Measurements from ENCODE around the gene ENOX1. TPM values are rescaled to one million over a fixed set of nuclear protein-coding genes. Genes with fewer than 3 reads are reported as not detected.

ENOX1 gene
- polyA plus RNA-seq, 2 of the 4 experiments (the other 2 are of a cell fraction) = 0.28 to 0.41 TPM

DNA sequence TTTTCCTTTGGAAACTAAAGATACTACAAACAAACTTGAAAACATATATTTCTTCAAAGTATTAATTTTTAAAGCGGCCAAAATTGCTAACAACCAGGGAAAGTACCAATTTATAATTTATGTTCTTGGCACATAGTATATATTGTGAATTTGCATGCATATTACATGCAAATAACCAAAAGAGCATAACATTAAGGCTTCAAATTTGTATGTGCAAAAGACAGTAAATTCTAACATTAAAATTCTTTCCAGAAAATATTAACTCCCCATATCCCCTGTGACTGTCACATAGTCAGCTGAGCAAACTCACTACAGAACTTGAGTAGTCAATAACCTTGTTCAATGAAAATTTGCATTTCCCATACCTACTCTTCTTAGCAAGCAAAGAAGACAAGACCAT is 133.4 kb downstream of the ENOX1 start:
- CTCF ChIA-PET = no interaction called here
- no peak overlapping the region for H3K27ac ChIP-seq
- no peak for TF ChIP-seq RARB (CRISPR knock-in tag; IDR thresholded peaks at IDR 0.05)
- TF ChIP-seq, protein P1, sequence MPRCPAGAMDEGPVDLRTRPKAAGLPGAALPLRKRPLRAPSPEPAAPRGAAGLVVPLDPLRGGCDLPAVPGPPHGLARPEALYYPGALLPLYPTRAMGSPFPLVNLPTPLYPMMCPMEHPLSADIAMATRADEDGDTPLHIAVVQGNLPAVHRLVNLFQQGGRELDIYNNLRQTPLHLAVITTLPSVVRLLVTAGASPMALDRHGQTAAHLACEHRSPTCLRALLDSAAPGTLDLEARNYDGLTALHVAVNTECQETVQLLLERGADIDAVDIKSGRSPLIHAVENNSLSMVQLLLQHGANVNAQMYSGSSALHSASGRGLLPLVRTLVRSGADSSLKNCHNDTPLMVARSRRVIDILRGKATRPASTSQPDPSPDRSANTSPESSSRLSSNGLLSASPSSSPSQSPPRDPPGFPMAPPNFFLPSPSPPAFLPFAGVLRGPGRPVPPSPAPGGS (IDR thresholded peaks at IDR 0.05) = no peak
- no peak for TF ChIP-seq JUNB (IDR thresholded peaks at IDR 0.05)
- no peak for TF ChIP-seq HEYL (CRISPR knock-in tag; IDR thresholded peaks at IDR 0.05)
- TF ChIP-seq, protein P2, sequence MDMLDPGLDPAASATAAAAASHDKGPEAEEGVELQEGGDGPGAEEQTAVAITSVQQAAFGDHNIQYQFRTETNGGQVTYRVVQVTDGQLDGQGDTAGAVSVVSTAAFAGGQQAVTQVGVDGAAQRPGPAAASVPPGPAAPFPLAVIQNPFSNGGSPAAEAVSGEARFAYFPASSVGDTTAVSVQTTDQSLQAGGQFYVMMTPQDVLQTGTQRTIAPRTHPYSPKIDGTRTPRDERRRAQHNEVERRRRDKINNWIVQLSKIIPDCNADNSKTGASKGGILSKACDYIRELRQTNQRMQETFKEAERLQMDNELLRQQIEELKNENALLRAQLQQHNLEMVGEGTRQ (IDR thresholded peaks at IDR 0.05) = no peak
- no peak for TF ChIP-seq JUN (IDR thresholded peaks at IDR 0.05)
- H3K4me2 ChIP-seq = no peak overlapping the region
- ATAC-seq (no peak), DNase-seq (ENCODE audit: low read depth in 1 of 2, low spot score in 1 of 2) (no peak), FAIRE-seq (no peak)
- H3K4me1 ChIP-seq = no peaks in the 10 kb centered on the region
- no peaks in the 10 kb centered on the region for H3K9me3 ChIP-seq
- POLR2A ChIA-PET = no interaction called here
- 43% methylated on average over 1 of the region's 1 CpG for WGBS (ENCODE audit: missing lambda C conversion rate)
- H3K4me3 ChIP-seq = no peak overlapping the region

GRCh38 chr13:43652760-43653159 is 134.0 kb downstream of the ENOX1 start:
- FAIRE-seq = no peak
- 72% methylated on average over 3 of the region's 3 CpGs for WGBS (ENCODE audit: missing lambda C conversion rate)
- TF ChIP-seq RARB (CRISPR knock-in tag; IDR thresholded peaks at IDR 0.05) = no peak
- no peak overlapping the region for H3K4me2 ChIP-seq
- ChIA-PET POLR2A (no interaction called here), CTCF (no interaction called here)
- no peaks in the 10 kb centered on the region for H3K4me1 ChIP-seq
- H3K9me3 ChIP-seq = no peaks in the 10 kb centered on the region
- no peak overlapping the region for H3K4me3 ChIP-seq
- no peak for DNase-seq (ENCODE audit: low read depth in 1 of 2, low spot score in 1 of 2)
- H3K27ac ChIP-seq = no peak overlapping the region
- ATAC-seq = no peak

- Histone ChIP-seq H3K9me3 (no peaks in the 10 kb centered on the region), H3K4me2 (no peak overlapping the region), H3K27ac (no peak overlapping the region), H3K4me3 (no peak overlapping the region), H3K4me1 (no peaks in the 10 kb centered on the region)
- FAIRE-seq (no peak), DNase-seq (ENCODE audit: low read depth in 1 of 2, low spot score in 1 of 2) (no peak), ATAC-seq (no peak)
- ChIA-PET CTCF (no interaction called here), POLR2A (no interaction called here)
- WGBS (ENCODE audit: missing lambda C conversion rate) = 36% methylated on average over 4 of the region's 4 CpGs
- TF ChIP-seq, protein P1 (IDR thresholded peaks at IDR 0.05) = no peak
- no peak for TF ChIP-seq TFCP2L1 (CRISPR knock-in tag; IDR thresholded peaks at IDR 0.05)
- TF ChIP-seq, protein P3, sequence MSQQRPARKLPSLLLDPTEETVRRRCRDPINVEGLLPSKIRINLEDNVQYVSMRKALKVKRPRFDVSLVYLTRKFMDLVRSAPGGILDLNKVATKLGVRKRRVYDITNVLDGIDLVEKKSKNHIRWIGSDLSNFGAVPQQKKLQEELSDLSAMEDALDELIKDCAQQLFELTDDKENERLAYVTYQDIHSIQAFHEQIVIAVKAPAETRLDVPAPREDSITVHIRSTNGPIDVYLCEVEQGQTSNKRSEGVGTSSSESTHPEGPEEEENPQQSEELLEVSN (IDR thresholded peaks at IDR 0.05; ENCODE audit: borderline replicate concordance, low read depth) = no peak
- no peak for TF ChIP-seq HOXA7 (CRISPR knock-in tag; IDR thresholded peaks at IDR 0.05)
- no peak for TF ChIP-seq ZSCAN20 (CRISPR knock-in tag; IDR thresholded peaks at IDR 0.05)
- no peak for TF ChIP-seq NPAS2 (CRISPR knock-in tag; IDR thresholded peaks at IDR 0.05; ENCODE audit: borderline replicate concordance)
- no peak for TF ChIP-seq PHF8 (IDR thresholded peaks at IDR 0.05; ENCODE audit: borderline replicate concordance, low read depth)
- TF ChIP-seq CTCF (IDR thresholded peaks at IDR 0.05) = no peak
- no peak for TF ChIP-seq POLR2AphosphoS2 (conservative IDR thresholded peaks at IDR 0.05; ENCODE audit: low read length)
- TF ChIP-seq KDM1A (IDR thresholded peaks at IDR 0.05; ENCODE audit: low read depth) = no peak
- TF ChIP-seq ELK1 (IDR thresholded peaks at IDR 0.05; ENCODE audit: low read depth, low read length) = no peak
- no peak for TF ChIP-seq JUN (IDR thresholded peaks at IDR 0.05)
- no peak for TF ChIP-seq HOXB13 (CRISPR knock-in tag; IDR thresholded peaks at IDR 0.05; ENCODE audit: low read depth)
- TF ChIP-seq ZC3H11A (IDR thresholded peaks at IDR 0.05) = no peak
- TF ChIP-seq ZNF302 (CRISPR knock-in tag; IDR thresholded peaks at IDR 0.05) = no peak
Measured at GRCh38 chr13:43650882-43651281, 135.9 kb downstream of the ENOX1 start.
